Prostate gland (tissue), 2 donors: ENCODE data around the gene PRRG4. TPM values are rescaled to one million over a fixed set of nuclear protein-coding genes. Genes with fewer than 3 reads are reported as not detected.

ENCODE experiments used
- DNase-seq: peaks from one replicate; pipeline ENCODE4 v3.0.0-alpha.2; 2019; ENCODE audit warnings: low spot score
- H3K27ac ChIP-seq, 2 donors: fragments of 200-600 bp; sonication (generic); 2 replicates each; pipeline ENCODE4 v1.5.1; 2017 to 2019
- H3K27me3 ChIP-seq: fragments of 200-600 bp; sonication (generic); replicated peaks from 2 replicates; pipeline ENCODE4 v1.5.1; 2019; ENCODE audit not compliant: insufficient read depth
- H3K36me3 ChIP-seq, 2 donors: fragments of 200-600 bp; sonication (generic); 1 replicate in 1 of 2; 2 replicates in 1 of 2; pipeline versions ENCODE4 v1.5.1 to v1.8.1; 2017 to 2019
- H3K4me1 ChIP-seq: fragments of 200-600 bp; sonication (generic); replicated peaks from 2 replicates; pipeline ENCODE4 v1.5.1; 2019
- H3K4me3 ChIP-seq, 2 donors: fragments of 200-600 bp; sonication (generic); 2 replicates each; pipeline ENCODE4 v1.5.1; 2017 to 2019
- H3K9me3 ChIP-seq: fragments of 200-600 bp; sonication (generic); 2 replicates; pipeline ENCODE4 v1.5.1; 2017
- POLR2A ChIP-seq: fragments of 450-650 bp; IDR thresholded peaks from one replicate; pipeline ENCODE4 v1.6.1; 2016; ENCODE audit warnings: antibody characterized with exemption, mild to moderate bottlenecking
- POLR2AphosphoS5 ChIP-seq: sonication (generic); formaldehyde crosslinking; IDR thresholded peaks from one replicate; pipeline ENCODE4 v1.6.1; 2017; ENCODE audit warnings: antibody characterized with exemption
- WGBS: methylation state at CpG from one replicate; pipeline ENCODE4 v1.1.5; 2018; 5-methylcytosine and 5-hydroxymethylcytosine counted together
- intact Hi-C: fragments of 100-400 bp; cut with DNase I; formaldehyde crosslinking; loops from one replicate; pipeline ENCODE4 v1.14.2; 2022
- total RNA-seq, 2 donors: library from RNA; depleted of rRNA; stranded (reverse); fragments of >200 nt; gene quantifications; one replicate each; pipeline ENCODE4 v1.1.0, GENCODE V29; 2016
- TF ChIP-seq, protein P1 (sequence below), 4 experiments: fragments of 200-600 bp in 2 of 4; fragments of 450-650 bp in 2 of 4; sonication (generic) in 2 of 4; IDR thresholded peaks; 1 replicate in 3 of 4; 2 replicates in 1 of 4; pipeline ENCODE4 v1.5.1; 2016 to 2019; ENCODE audit warnings: antibody characterized with exemption in 4 of 4, mild to moderate bottlenecking in 2 of 4, moderate library complexity in 2 of 4

The PRRG4 gene
- total RNA-seq, 2 donors from 2014 or later = 5.2 to 21.7 TPM

DNA sequence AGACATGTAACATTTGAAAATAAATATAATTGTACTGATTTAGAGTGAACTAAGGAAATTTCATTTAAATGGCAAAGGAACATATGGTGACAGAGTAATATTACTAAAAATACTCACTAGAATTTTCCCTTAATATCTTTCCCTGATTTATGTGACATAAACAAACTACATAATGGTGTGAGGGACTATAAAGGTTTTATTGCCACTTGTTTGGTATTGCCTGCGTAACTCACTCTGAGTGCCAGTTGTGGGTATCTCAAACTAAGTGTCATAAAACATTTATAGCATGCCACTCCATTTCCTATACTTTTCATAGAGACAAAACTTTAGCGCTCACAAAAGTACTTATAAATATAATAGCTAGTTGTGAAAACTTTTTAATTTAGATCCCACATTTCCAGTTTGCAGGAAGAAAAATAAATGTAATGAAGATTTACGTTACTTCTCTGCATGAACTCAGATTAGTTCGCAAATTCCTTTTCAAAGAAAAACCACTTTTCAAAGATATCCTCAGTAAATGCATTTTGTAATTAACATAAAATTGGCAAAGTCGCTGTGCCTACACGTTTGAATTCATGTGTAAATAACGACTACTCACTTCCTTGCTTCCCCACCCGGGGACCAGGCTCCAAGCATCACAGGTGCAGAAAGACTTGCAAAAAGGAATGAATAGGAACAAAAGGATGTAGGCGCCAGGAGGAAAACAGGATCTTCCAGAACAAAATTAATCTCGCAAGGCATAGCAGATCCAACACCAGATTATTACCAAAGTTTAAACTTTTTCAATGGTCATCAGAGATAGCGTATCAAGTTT lies 61.3 kb downstream of the PRRG4 start:
- no peak overlapping the region for H3K27ac ChIP-seq
- WGBS = 19% methylated on average over 11 of the region's 11 CpGs
- no peaks in the 10 kb centered on the region for H3K27me3 ChIP-seq
- intact Hi-C loops = loop anchor here (10.0 kb wide), 2 partner anchors 144 to 306 kb away; partner anchors contain the start of genes EIF3M and TCP11L1
- TF ChIP-seq, protein P1, sequence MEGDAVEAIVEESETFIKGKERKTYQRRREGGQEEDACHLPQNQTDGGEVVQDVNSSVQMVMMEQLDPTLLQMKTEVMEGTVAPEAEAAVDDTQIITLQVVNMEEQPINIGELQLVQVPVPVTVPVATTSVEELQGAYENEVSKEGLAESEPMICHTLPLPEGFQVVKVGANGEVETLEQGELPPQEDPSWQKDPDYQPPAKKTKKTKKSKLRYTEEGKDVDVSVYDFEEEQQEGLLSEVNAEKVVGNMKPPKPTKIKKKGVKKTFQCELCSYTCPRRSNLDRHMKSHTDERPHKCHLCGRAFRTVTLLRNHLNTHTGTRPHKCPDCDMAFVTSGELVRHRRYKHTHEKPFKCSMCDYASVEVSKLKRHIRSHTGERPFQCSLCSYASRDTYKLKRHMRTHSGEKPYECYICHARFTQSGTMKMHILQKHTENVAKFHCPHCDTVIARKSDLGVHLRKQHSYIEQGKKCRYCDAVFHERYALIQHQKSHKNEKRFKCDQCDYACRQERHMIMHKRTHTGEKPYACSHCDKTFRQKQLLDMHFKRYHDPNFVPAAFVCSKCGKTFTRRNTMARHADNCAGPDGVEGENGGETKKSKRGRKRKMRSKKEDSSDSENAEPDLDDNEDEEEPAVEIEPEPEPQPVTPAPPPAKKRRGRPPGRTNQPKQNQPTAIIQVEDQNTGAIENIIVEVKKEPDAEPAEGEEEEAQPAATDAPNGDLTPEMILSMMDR (IDR thresholded peaks at IDR 0.05) = no peak
- no peak for TF ChIP-seq POLR2A
- TF ChIP-seq POLR2AphosphoS5 = peak; percentile 63
- no peaks in the 10 kb centered on the region for H3K4me1 ChIP-seq
- no peak overlapping the region for H3K4me3 ChIP-seq
- no peaks in the 10 kb centered on the region for H3K9me3 ChIP-seq
- no peak for DNase-seq
- H3K36me3 ChIP-seq = no peaks in the 10 kb centered on the region

DNA sequence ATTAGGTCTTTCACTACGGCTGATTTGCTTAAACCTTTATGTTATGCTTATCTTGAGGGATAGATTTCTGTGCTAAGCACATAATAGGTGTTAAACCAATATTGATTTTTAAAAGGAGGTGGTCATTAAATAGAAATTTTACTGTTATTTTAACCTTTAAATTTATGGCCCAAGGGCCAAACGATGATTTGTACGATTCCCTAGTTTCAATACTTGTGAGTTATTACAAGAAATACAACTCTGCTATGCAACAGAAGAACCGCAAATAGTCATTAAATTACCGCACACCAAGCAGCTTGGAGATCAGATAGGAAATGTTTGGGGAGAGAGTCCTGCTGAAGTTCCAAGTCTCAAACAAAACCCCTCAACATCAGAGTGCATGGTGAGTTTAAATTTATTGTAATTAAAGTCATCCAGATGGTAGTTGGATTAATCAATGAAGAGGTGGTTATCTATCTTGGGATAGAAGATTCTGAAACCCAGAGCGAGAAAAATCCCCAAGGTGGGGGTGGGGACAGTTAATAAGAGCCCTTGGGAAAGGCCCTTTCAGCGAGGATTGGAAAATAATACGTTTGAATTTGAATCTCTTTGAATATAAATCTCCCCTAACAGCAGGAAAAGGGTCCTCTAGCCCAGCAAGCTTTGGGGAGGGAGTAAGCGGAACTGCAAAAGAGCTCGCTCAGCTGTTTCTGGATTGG lies 62.1 kb downstream of the PRRG4 start:
- TF ChIP-seq, protein P1 (IDR thresholded peaks at IDR 0.05) = no peak
- TF ChIP-seq POLR2A (no peak), POLR2AphosphoS5 (no peak)
- H3K27me3 ChIP-seq = no peaks in the 10 kb centered on the region
- H3K4me3 ChIP-seq = peak overlapping the region; percentile 86 to 91
- no peak for DNase-seq
- 5% methylated on average over 10 of the region's 10 CpGs for WGBS
- no peaks in the 10 kb centered on the region for H3K4me1 ChIP-seq
- peak overlapping the region; percentile 82 to 87 for H3K27ac ChIP-seq
- H3K9me3 ChIP-seq = no peaks in the 10 kb centered on the region
- intact Hi-C loops = loop anchor here (10.0 kb wide), 2 partner anchors 143 to 307 kb away; partner anchors contain the start of genes EIF3M and TCP11L1
- H3K36me3 ChIP-seq = no peaks in the 10 kb centered on the region

DNA sequence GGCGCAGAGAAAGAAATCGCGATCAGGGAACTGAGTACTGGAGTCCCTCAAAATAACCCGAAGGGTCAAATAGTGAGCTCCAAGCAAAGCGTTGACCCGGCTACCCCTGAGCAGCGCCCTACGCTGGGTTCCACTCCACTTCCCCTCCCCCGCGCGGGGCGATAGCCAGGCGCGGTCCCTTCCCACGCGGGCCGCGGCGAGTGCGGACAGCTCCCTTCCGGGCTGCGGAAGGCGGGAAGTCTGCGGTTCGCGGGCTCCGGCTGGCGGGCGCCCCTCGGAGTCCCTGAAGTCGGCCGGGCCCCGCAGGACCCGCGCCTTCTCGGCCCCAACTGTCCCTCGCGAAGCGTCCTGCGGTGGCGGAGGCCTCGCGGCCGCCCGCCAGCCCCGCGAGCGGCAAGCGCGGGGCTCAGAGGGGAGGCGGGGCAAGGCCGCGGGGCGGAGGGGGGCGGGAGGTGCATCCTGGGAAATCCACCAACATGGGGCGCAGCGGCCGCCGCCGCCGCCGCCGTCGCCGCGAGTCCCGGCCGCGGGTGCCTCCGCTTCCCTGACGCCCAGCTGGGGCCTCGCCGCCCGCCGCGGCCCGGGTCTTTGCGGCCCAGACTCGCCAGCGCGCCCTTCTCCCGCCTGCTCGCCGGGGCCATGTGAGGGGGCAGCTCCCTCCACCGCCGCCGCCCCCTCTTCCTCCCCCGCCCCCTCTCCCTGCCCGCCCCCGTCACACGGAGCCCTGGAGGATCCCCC lies 62.8 kb downstream of the PRRG4 start, which contains the start of gene QSER1:
QSER1 (plus strand) TSS at position 457 of the 738 bp plus-strand sequence. CDS start 315 bp downstream, outside the sequence.
- peak; percentile 49 for DNase-seq
- Histone ChIP-seq H3K27me3 (no peaks in the 10 kb centered on the region), H3K36me3 (no peaks in the 10 kb centered on the region), H3K27ac (peak within 1 kb of the TSS; percentile 82 to 87), H3K9me3 (no peaks in the 10 kb centered on the region), H3K4me3 (peak within 1 kb of the TSS; percentile 86 to 91), H3K4me1 (no peaks in the 10 kb centered on the region)
- WGBS = under 1% methylated on average over 76 of the region's 91 CpGs
- intact Hi-C loops = loop anchor here (10.0 kb wide), 2 partner anchors 142 to 308 kb away; partner anchors contain the start of genes EIF3M and TCP11L1
- no peak for TF ChIP-seq POLR2AphosphoS5
- TF ChIP-seq POLR2A = peak; percentile 48
- TF ChIP-seq, protein P1 (IDR thresholded peaks at IDR 0.05) = no peak

DNA sequence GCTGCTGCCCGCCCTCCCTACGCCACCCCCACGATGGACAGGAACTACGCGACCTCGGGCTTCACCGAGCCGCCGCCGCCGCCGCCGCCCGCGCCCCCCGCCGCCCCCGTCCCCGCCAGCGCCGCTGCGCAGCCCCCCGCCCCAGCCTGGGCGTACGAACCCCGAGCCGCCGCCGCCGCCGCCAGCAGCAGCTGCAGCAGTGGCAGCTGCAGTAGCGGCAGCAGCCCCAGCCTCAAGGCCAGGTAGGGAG lies 63.3 kb downstream of the PRRG4 start:
- peak; percentile 46 for DNase-seq
- TF ChIP-seq POLR2AphosphoS5 = no peak
- TF ChIP-seq, protein P1 (IDR thresholded peaks at IDR 0.05) = no peak
- no peak for TF ChIP-seq POLR2A
- Histone ChIP-seq H3K4me1 (no peaks in the 10 kb centered on the region), H3K9me3 (no peaks in the 10 kb centered on the region), H3K36me3 (no peaks in the 10 kb centered on the region), H3K4me3 (peak overlapping the region; percentile 86 to 91), H3K27ac (peak overlapping the region; percentile 82 to 87), H3K27me3 (no peaks in the 10 kb centered on the region)
- intact Hi-C loops = loop anchor here (10.0 kb wide), 2 partner anchors 142 to 308 kb away; partner anchors contain the start of genes EIF3M and TCP11L1
- 0% methylated on average over 13 of the region's 32 CpGs for whole genome bisulfite sequencing
